CD4-positive, alpha-beta T cell treated with Interleukin-15 for 4 hours (primary cell): ENCODE results near the gene PXK.
"Not testable (repeated sequence)": the region's sequence is repeated elsewhere in the genome, so short reads cannot be mapped to it uniquely, and the experiment has no call there.

Experiments used
- DNase-seq: peaks from one replicate; pipeline ENCODE4 v3.0.0-alpha.2; 2020; ENCODE audit warnings: low spot score

PXK gene

GRCh38 chr3:58323529-58324390 lies 8.9 kb upstream of the PXK start:
- DNase-seq = no peak

GRCh38 chr3:58324391-58325390 lies 8.0 kb upstream of the PXK start:
- DNase-seq = no peak

- no peak for DNase-seq
These were observed 7.1 kb upstream of the PXK start for GRCh38 chr3:58325525-58325992.

GRCh38 chr3:58326267-58326900 lies 6.3 kb upstream of the PXK start:
- DNase-seq = no peak

GRCh38 chr3:58329150-58329921 lies 3.4 kb upstream of the PXK start:
- no peak for DNase-seq

- DNase-seq = no peak
These were observed 2.7 kb upstream of the PXK start for GRCh38 chr3:58329922-58330413.

- DNase-seq = no peak
These were observed 1.0 kb upstream of the PXK start for GRCh38 chr3:58331593-58332152.

GRCh38 chr3:58333206-58334012 lies 717 bp downstream of the PXK start:
- DNase-seq = no peak

GRCh38 chr3:58334013-58334321 lies 1.3 kb downstream of the PXK start:
- DNase-seq = no peak

GRCh38 chr3:58334506-58334884 lies 1.8 kb downstream of the PXK start:
- no peak for DNase-seq

GRCh38 chr3:58335652-58335947 lies 2.9 kb downstream of the PXK start:
- DNase-seq = no peak

- DNase-seq = no peak
These were observed 3.6 kb downstream of the PXK start for GRCh38 chr3:58336135-58336882.

- no peak for DNase-seq
These were observed 4.5 kb downstream of the PXK start for GRCh38 chr3:58337190-58337589.

GRCh38 chr3:58339146-58339545 lies 6.5 kb downstream of the PXK start:
- not testable (repeated sequence) for DNase-seq

GRCh38 chr3:58340594-58341244 lies 8.0 kb downstream of the PXK start:
- DNase-seq = no peak

GRCh38 chr3:58341376-58341775 lies 8.7 kb downstream of the PXK start:
- DNase-seq = no peak

- DNase-seq = no peak
These were observed 10.0 kb downstream of the PXK start for GRCh38 chr3:58342676-58343075.

GRCh38 chr3:58345457-58345856 lies 12.8 kb downstream of the PXK start:
- no peak for DNase-seq

- no peak for DNase-seq
These were observed 13.7 kb downstream of the PXK start for GRCh38 chr3:58346368-58346767.
